Measurements from ENCODE around the gene MYBPC1. TPM values are rescaled to one million over a fixed set of nuclear protein-coding genes. Genes with fewer than 3 reads are reported as not detected.
A peak's percentile ranks its signal among the peaks of the same experiment; 100 is the strongest.

The MYBPC1 gene
- total and polyA plus RNA-seq, 2 of the 13 experiments (the other 11 are each of a cell fraction or from before 2014, with no cell fraction given): 0.31 to 0.53 TPM

DNA sequence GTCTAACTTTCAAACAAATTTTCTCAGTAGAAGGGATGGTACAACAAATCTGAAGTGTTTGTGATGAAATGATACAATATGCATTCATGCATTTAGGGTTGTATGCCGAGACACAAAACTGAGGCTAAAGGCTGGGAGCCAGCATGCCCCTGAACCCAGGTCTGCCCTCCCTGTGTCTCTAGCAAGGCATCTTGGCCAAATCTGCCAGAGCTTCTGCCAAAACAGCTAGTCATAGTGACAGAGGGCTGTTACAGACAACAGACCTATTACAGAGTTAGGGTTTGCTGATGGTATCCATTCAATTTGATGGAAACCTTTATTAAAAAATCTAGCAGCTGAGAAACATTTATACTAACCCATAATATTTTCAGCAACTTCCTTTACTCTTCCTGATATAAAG is 91.4 kb downstream of the MYBPC1 start:
- DNase-seq (ENCODE audit: low spot score) (no peak), FAIRE-seq (no peak), ATAC-seq (no peak)
- WGBS (ENCODE audit: low lambda C conversion rate): 100% methylated on average over 1 of the region's 1 CpG
- H4K20me1 ChIP-seq (ENCODE audit: insufficient read depth, low read length): no peaks in the 10 kb centered on the region
- H3K9me3 ChIP-seq (ENCODE audit: low read length): no peaks in the 10 kb centered on the region
- BruUV-seq (replicated peaks): no TSS peak
- peaks cover 8% of the 10 kb centered on the region for H3K4me1 ChIP-seq (ENCODE audit: insufficient read depth, low read length)
- CTCF ChIA-PET (ENCODE audit: low intra/inter-chr PET ratio, low total read pairs): no interaction called here
- no peak overlapping the region for H3K4me3 ChIP-seq (replicated peaks in 1 of 3; ENCODE audit: insufficient read depth in 1 of 3, low read depth in 2 of 3, low read length in 3 of 3)
- H2AFZ ChIP-seq (ENCODE audit: low read length): no peak overlapping the region
- no peaks in the 10 kb centered on the region for H3K79me2 ChIP-seq (ENCODE audit: insufficient read depth, low read length)
- TF ChIP-seq SRSF4 (IDR thresholded peaks at IDR 0.05; ENCODE audit: low read depth, low read length, poor library complexity, severe bottlenecking): no peak
- TF ChIP-seq ZZZ3 (CRISPR knock-in tag; IDR thresholded peaks at IDR 0.05; ENCODE audit: borderline replicate concordance): no peak
- TF ChIP-seq ELF3 (CRISPR knock-in tag; IDR thresholded peaks at IDR 0.05): no peak
- TF ChIP-seq KLF16 (CRISPR knock-in tag; IDR thresholded peaks at IDR 0.05): no peak
- TF ChIP-seq GABPB1 (CRISPR knock-in tag; IDR thresholded peaks at IDR 0.05): no peak
- intact Hi-C loops (cut with micrococcal nuclease; ENCODE audit: unreplicated experiment): no loop called here
- in situ Hi-C loops (cut with HindIII; ENCODE audit: extremely low pct_ligation_motif_present, low pct_unique_long_range_greater_than_20kb): no loop called here
- H3K36me3 ChIP-seq (replicated peaks in 1 of 2; ENCODE audit: control insufficient read depth in 1 of 2, insufficient read depth in 2 of 2, low read length in 2 of 2): no peaks in the 10 kb centered on the region
- no peak overlapping the region for H3K4me2 ChIP-seq (ENCODE audit: low read depth, low read length)
- H3K27ac ChIP-seq (ENCODE audit: extremely low read length, insufficient read depth, low read length): no peak overlapping the region
- H3K9ac ChIP-seq (ENCODE audit: insufficient read depth, low read depth, low read length): no peak overlapping the region
- H3K27me3 ChIP-seq (ENCODE audit: control insufficient read depth in 1 of 2, insufficient read depth in 2 of 2, low read length in 2 of 2): no peaks in the 10 kb centered on the region
- POLR2A ChIA-PET: interaction anchor here (1.7 kb wide), 1 partner anchor 12 kb away, joined by 3 read pairs; the partner anchor contains the start of gene CHPT1

DNA sequence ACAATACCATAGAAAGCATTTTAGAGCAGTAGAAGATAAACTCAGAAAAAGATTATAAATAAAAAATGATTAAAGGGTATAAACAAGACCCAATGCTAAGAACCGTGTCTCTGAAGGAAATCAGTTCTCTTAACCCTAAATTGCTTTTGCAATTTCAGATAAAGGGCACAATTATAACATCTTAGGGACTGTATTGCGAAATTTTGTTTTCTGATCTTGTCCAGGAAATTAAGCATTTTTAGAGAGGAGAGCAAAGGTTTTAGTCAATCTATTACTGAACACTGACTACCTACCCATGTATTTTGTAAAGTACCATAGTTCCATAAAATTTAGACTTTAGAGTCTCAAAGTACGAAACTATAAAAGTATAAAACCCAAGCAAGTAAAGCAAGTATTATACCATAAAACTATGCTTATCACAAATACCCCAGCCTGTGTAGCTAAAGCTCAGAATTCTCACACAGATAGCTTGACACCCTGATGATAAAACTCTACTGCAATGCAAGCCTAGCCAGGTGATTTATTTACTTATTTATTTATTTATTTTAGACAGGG is 95.8 kb downstream of the MYBPC1 start:
- DNase-seq (ENCODE audit: low spot score) (no peak), FAIRE-seq (no peak), ATAC-seq (no peak)
- H3K9ac ChIP-seq (ENCODE audit: insufficient read depth, low read depth, low read length): no peak overlapping the region
- H3K4me3 ChIP-seq (replicated peaks in 1 of 3; ENCODE audit: insufficient read depth in 1 of 3, low read depth in 2 of 3, low read length in 3 of 3): no peak overlapping the region
- TF ChIP-seq CEBPB (IDR thresholded peaks at IDR 0.05; ENCODE audit: borderline replicate concordance, low read depth, low read length) (peak; percentile 70), ZNF615 (CRISPR knock-in tag; IDR thresholded peaks at IDR 0.05; ENCODE audit: borderline replicate concordance) (no peak)
- no peak overlapping the region for H2AFZ ChIP-seq (ENCODE audit: low read length)
- ChIA-PET POLR2A (no interaction called here), CTCF (ENCODE audit: low intra/inter-chr PET ratio, low total read pairs) (no interaction called here)
- no peaks in the 10 kb centered on the region for H4K20me1 ChIP-seq (ENCODE audit: insufficient read depth, low read length)
- in situ Hi-C loops (cut with HindIII; ENCODE audit: extremely low pct_ligation_motif_present, low pct_unique_long_range_greater_than_20kb): loop anchor here (10.0 kb wide), 1 partner anchor 86 kb away; no protein-coding TSS in a partner anchor
- H3K36me3 ChIP-seq (replicated peaks in 1 of 2; ENCODE audit: control insufficient read depth in 1 of 2, insufficient read depth in 2 of 2, low read length in 2 of 2): no peaks in the 10 kb centered on the region
- no peak overlapping the region for H3K4me2 ChIP-seq (ENCODE audit: low read depth, low read length)
- no TSS peak for BruUV-seq (replicated peaks)
- no peaks in the 10 kb centered on the region for H3K27me3 ChIP-seq (ENCODE audit: control insufficient read depth in 1 of 2, insufficient read depth in 2 of 2, low read length in 2 of 2)
- 63% methylated on average over 3 of the region's 3 CpGs for WGBS (ENCODE audit: low lambda C conversion rate)
- H3K79me2 ChIP-seq (ENCODE audit: insufficient read depth, low read length): no peaks in the 10 kb centered on the region
- no peaks in the 10 kb centered on the region for H3K9me3 ChIP-seq (ENCODE audit: low read length)
- peaks cover 34% of the 10 kb centered on the region for H3K4me1 ChIP-seq (ENCODE audit: insufficient read depth, low read length)
- intact Hi-C loops (cut with micrococcal nuclease; ENCODE audit: unreplicated experiment): no loop called here
- H3K27ac ChIP-seq (ENCODE audit: extremely low read length, insufficient read depth, low read length): no peak overlapping the region
